Osteoblast (primary cell): Measurements from ENCODE around the gene NEDD4L. TPM values are rescaled to one million over a fixed set of nuclear protein-coding genes. Genes with fewer than 3 reads are reported as not detected.

ENCODE experiments used
- DNase-seq: peaks from one replicate; pipeline ENCODE4 v3.0.0; 2011; ENCODE audit warnings: low spot score, mixed read lengths; ENCODE audit not compliant: insufficient read length; ENCODE audit errors: missing footprints
- H2AFZ ChIP-seq: 2 replicates; pipeline ENCODE4 v1.6.0; 2011; ENCODE audit warnings: mild to moderate bottlenecking, low read length
- H3K27ac ChIP-seq: 2 replicates; pipeline ENCODE4 v1.5.1; 2011; ENCODE audit warnings: mild to moderate bottlenecking, low read depth, low read length, moderate library complexity
- H3K27me3 ChIP-seq: 2 replicates; pipeline ENCODE4 v1.6.0; 2012; ENCODE audit warnings: mild to moderate bottlenecking, control low read depth, inconsistent platforms, low read length, moderate library complexity; ENCODE audit not compliant: insufficient read depth
- H3K36me3 ChIP-seq: 2 replicates; pipeline ENCODE4 v1.5.1; 2011; ENCODE audit warnings: mild to moderate bottlenecking, low read length, control low read depth, moderate library complexity; ENCODE audit not compliant: insufficient read depth
- H3K4me1 ChIP-seq: 2 replicates; pipeline ENCODE4 v1.5.1; 2011; ENCODE audit warnings: mild to moderate bottlenecking, low read length, control low read depth, moderate library complexity; ENCODE audit not compliant: insufficient read depth
- H3K4me2 ChIP-seq: 2 replicates; pipeline ENCODE4 v1.6.0; 2011; ENCODE audit warnings: mild to moderate bottlenecking, low read length; ENCODE audit not compliant: insufficient read depth
- H3K4me3 ChIP-seq: fragments of 200-600 bp; sonication (generic); 3 replicates; pipeline ENCODE4 v1.5.1; 2012; ENCODE audit warnings: mild to moderate bottlenecking, low read length, inconsistent platforms; ENCODE audit not compliant: insufficient read depth
- H3K79me2 ChIP-seq: 2 replicates; pipeline ENCODE4 v1.6.0; 2012; ENCODE audit warnings: mild to moderate bottlenecking, low read length, control low read depth, inconsistent platforms; ENCODE audit not compliant: insufficient read depth
- H3K9me3 ChIP-seq: 2 replicates; pipeline ENCODE4 v1.5.1; 2011; ENCODE audit warnings: low read depth, low read length, control low read depth
- H4K20me1 ChIP-seq: 2 replicates; pipeline ENCODE4 v1.6.0; 2012; ENCODE audit warnings: mild to moderate bottlenecking, low read length, control low read depth; ENCODE audit not compliant: insufficient read depth
- CTCF ChIP-seq: IDR thresholded peaks from 2 replicates; pipeline ENCODE4 v1.5.1; 2011; ENCODE audit warnings: mild to moderate bottlenecking, low read depth, low read length, moderate library complexity; ENCODE audit errors: extremely low read depth
- total RNA-seq: library from RNA; depleted of rRNA; stranded (reverse); fragments of >200 nt; gene quantifications from 2 replicates; pipeline ENCODE4 v1.2.3, GENCODE V29; 2012

The NEDD4L gene
- total RNA-seq, 1 donor, result 30.0 TPM

DNA sequence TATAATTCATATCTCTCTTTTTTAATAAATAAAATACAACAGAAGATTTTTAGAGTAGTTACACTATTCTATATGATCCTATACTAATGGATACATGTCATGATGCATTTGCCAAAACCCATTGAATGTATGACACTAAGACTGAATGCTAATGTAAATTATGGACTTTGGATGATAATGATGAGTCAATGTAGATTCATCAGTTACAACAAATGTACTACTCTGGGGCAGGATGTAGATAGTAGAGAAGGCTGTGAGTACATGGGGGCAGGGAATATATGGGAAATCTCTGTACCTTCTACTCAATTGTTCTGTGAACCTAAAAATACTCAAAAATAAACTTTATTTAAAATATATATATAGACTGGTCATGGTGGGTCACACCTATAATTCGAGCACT is 45.6 kb upstream of the NEDD4L start:
- no peak for DNase-seq
- no peak for TF ChIP-seq CTCF
- no peaks in the 10 kb centered on the region for H3K36me3 ChIP-seq
- no peaks in the 10 kb centered on the region for H3K79me2 ChIP-seq
- peaks cover 6% of the 10 kb centered on the region for H3K27me3 ChIP-seq
- peaks cover under 1% of the 10 kb centered on the region for H3K4me1 ChIP-seq
- H4K20me1 ChIP-seq, result no peaks in the 10 kb centered on the region
- no peak overlapping the region for H2AFZ ChIP-seq
- H3K9me3 ChIP-seq, result no peaks in the 10 kb centered on the region
- no peak overlapping the region for H3K4me3 ChIP-seq
- no peak overlapping the region for H3K27ac ChIP-seq
- H3K4me2 ChIP-seq, result no peak overlapping the region

DNA sequence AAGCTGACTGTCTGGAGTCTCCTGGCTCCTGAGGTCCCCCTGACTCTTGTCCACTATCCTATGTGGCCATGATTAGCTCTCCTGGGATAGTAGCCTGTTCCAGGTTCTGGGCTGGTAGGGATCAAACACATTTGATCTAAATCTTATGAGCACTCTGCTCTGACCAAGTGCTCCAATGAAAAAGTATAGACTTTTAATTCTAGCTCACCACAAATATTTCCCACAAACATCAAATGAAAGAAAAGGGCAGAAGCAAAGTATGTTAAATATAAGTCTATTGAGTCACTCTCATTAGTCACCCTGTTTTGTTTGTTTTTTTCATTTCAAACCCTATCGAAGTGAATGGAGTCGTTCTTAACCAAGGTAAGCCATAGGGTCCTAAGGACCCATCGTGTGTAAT is 39.7 kb upstream of the NEDD4L start:
- no peak for TF ChIP-seq CTCF
- peak overlapping the region; percentile 55 for H3K4me2 ChIP-seq

GRCh38 chr18:58005011-58005410 is 39.0 kb upstream of the NEDD4L start:
- Histone ChIP-seq H3K79me2 (no peaks in the 10 kb centered on the region), H4K20me1 (no peaks in the 10 kb centered on the region), H3K9me3 (no peaks in the 10 kb centered on the region), H2AFZ (no peak overlapping the region), H3K4me2 (peak overlapping the region; percentile 55), H3K36me3 (no peaks in the 10 kb centered on the region), H3K4me1 (peaks cover 34% of the 10 kb centered on the region), H3K27me3 (no peaks in the 10 kb centered on the region), H3K4me3 (no peak overlapping the region), H3K27ac (peak overlapping the region; percentile 73)
- DNase-seq, result no peak
- TF ChIP-seq CTCF, result no peak

More for the DNA sequence above, 39.7 kb upstream of the NEDD4L start:
- H3K27me3 ChIP-seq, result no peaks in the 10 kb centered on the region
- H3K27ac ChIP-seq, result peak overlapping the region; percentile 73
- H3K4me1 ChIP-seq, result peaks cover 29% of the 10 kb centered on the region
- H3K9me3 ChIP-seq, result no peaks in the 10 kb centered on the region
- H3K79me2 ChIP-seq, result no peaks in the 10 kb centered on the region
- no peaks in the 10 kb centered on the region for H4K20me1 ChIP-seq
- no peak overlapping the region for H2AFZ ChIP-seq
- H3K36me3 ChIP-seq, result no peaks in the 10 kb centered on the region
- H3K4me3 ChIP-seq, result no peak overlapping the region
- no peak for DNase-seq

DNA sequence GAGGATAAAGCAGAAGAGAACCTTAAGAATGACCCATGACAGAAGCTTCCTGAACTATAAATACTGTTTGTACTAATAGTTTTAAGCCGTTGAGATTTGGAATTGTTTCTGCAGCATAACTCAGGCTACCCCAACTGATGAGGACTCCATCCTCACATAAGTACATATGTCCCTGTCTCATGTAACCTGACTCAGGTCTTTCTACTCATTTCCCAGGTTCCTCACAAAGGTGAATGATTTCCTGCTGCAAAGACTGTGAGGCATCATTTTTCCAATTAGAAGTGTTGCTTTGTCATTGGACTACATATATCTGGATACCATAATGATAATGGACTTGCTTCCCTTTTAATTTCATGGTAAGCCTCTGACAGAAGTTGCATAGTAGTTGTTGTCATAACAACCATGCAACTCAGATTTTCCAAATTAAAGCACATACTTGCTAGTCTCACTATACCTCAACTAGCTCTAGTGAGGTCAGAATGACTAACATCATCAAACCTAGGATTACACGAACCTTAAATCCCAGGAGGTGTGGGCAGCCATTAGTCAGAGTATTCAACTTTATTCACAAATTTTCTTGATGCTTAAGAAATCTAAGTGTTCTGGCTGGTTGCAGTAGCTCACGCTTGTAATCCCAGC is 38.0 kb upstream of the NEDD4L start:
- DNase-seq, result peak; percentile 77

More for the DNA sequence above, 38.0 kb upstream of the NEDD4L start:
- TF ChIP-seq CTCF, result no peak
- Histone ChIP-seq H3K27ac (peak overlapping the region; percentile 73), H3K27me3 (no peaks in the 10 kb centered on the region), H3K4me2 (no peak overlapping the region), H4K20me1 (no peaks in the 10 kb centered on the region), H2AFZ (no peak overlapping the region), H3K4me1 (peaks cover 34% of the 10 kb centered on the region), H3K36me3 (no peaks in the 10 kb centered on the region), H3K9me3 (no peaks in the 10 kb centered on the region), H3K4me3 (no peak overlapping the region), H3K79me2 (no peaks in the 10 kb centered on the region)
